Endometrial microvascular endothelial cells (primary cell): ENCODE measurements around the gene TOB1. TPM values are rescaled to one million over a fixed set of nuclear protein-coding genes. Genes with fewer than 3 reads are reported as not detected.
"Not testable (repeated sequence)": the region's sequence is repeated elsewhere in the genome, so short reads cannot be mapped to it uniquely, and the experiment has no call there.

ENCODE experiments used
- in situ Hi-C: cut with HindIII; loops from 2 replicates; pipeline ENCODE4 v1.10.0; 2017; ENCODE audit warnings: low sequenced_read_pairs, low pct_unique_long_range_greater_than_20kb; ENCODE audit errors: inconsistent ontology term
- total RNA-seq: library from RNA; depleted of rRNA; stranded (reverse); fragments of >200 nt; gene quantifications from one replicate; pipeline ENCODE4 v1.2.3, GENCODE V29; 2015; ENCODE audit errors: inconsistent ontology term

Gene TOB1
- total RNA-seq, 1 donor from 2014 or later: 7.2 TPM

DNA sequence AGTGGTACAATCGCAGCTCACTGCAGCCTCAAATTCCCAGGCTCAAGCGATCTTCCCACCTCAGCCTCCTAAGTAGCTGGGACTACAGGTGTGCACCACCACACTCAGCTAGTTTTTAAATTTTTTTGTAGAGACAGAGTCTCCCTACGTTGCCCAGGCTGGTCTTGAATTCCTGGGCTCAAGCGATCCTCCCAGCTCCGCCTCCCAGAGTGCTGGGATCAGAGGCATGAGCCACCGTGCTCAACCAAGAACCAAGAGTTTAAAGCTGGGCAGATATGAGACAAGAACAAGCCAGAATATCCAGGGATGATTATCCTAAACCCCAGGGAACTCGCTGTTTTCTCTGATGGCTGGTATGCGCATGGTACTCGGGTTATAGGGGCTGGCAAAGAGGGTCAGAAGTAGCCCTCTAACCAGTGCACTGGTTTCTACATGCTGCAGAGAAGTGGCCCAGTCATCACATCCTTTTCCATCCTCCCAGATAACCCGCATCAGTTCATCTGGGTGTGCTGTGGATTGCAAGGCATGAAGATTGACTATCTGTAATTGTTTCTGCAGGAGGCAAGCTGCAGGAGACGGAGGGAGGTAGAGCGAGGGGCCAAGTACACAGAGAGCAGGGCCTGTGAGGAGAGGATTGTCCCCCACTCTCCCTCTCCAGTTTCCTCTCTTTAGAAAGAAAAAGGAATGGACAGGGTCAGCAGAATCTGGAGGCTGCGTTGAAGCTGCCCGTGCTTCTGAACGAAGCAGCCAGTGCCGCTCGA is 33.6 kb upstream of the TOB1 start:
- in situ Hi-C loops: no loop called here

DNA sequence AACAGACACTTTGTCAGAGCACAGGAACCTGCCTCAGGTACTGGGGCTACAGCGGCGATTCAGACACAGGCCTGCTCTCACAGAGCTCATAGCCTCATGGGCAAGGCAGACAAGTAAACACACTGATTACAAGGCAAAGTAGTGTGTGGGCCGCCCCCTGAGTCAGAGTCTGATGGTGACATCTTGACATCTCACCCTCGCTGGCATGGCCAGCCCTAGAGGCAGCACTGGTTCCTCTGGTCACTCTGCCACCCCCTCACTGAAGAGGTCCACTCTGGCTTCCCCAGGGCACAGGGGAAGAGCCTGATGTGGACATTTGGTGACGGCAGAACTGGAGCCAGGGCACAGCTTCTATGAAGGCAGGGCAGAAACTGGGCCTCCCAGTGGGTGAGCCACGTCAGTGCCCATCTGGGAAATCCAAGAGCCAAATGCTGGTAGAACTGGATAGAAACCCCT is 32.9 kb upstream of the TOB1 start:
- in situ Hi-C loops: no loop called here

DNA sequence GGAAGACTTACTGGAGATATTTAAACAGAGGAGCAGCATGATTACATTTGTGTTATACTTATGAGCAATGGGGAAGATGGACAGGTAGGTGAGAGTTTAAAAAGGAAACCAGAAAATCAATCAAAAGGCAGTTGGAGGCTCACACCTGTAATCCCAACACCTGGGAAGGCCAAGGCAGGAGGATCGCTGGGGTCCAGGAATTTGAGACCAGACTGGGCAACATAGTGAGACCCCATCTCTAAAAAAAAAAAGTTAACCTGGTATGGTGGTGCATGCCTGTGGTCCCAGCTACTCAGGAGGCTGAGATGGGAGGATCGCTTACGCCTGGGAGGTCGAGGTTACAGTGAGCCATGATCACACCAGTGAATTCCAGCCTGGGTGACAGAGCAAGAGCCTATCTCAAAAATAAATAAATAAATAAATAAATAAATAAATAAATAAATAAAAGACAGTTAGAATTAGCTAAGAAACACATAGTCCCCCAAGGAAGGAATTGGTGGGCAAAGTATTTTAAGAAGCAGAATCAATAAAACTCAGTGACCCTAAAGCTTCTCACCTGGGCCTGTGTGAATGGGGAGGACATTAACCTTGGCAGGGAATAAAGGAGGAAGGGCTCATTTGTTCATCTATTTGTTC is 32.3 kb upstream of the TOB1 start:
- in situ Hi-C loops: no loop called here

DNA sequence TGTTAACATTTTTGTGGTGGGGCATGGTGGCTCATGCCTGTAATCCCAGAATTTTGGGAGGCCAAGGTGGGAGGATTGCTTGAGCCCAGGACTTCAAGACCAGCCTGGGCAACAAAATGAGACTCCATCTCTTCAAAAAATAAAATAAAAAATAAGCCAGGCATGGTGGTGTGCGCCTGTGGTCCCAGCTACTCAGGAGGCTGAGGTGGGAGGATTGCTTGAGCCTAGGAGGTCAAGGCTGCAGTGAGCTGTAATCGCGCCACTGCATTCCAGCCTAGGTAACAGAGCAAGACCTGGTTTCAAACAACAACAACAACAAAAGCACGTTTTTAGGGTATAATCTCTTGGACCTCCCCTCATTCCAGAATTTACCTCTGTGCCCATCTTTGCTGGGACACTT is 28.4 kb upstream of the TOB1 start:
- in situ Hi-C loops: not testable (repeated sequence)

DNA sequence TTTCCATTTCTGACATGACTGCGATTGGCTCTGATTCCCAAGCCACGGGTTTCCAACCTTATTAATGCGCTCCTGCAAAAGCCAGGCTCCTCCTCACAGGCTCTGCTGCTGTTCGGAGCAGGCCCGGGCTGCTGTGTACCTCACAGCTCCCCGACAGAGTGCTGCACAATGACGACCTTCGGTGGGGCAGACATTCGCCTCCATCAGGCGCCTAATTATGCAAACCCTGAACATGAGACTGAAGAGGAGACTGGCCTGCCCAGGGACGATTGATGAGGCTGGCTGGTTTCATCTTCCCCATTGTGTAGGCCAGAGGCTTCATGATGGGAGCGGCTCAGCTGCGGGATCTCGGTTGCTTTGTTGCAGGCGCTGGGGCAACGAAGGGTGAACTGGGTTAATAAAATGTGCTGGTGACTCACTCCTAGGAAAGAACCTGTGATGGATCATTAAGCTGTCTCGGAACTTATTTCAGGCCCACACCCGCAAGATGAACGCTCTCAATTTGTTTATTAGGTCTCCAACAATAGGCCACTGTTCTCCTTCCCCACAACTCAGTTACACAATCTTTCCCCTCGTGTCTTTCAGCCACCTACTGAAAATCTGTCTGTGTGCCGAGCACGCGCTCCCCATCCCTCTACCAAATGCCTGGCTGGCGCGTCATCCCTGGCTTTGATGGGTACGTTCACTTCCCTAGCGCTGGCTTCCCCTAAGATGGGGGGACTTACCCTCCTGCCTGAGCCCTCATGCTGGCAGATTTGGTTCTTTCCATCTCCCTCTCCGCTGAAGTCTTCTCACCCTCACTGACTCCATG is 27.2 kb upstream of the TOB1 start:
- in situ Hi-C loops: no loop called here

DNA sequence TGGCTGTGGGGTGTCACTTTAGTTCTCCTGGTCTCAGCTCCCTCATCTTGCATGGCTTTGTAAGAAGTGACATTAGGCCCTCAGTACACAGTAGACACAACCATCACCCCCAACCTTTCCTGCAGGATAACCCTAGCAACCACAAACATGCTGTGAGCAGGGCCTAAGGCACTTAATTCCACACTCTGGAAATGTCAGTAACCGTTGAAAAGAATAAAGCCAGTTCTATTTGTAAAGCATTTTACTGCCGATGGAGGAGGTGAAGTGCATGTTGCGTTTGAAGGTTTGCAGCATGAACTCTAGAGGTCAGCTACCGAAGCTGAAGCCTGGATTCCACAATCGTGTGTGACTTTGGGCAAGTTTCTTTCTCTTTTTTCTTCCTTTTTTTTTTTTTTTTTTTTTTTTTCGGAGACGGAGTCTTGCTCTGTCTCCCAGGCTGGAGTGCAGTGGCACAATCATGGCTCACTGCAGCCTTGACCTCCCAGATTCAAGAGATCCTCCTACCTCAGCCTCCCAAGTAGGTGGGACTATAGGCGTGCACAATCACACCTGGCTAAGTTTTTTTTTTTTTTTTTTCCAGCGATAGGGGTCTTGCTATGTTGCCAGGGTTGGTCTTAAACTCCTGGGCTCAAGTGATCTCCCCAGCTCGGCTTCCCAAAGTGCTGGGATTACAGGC is 26.1 kb upstream of the TOB1 start:
- in situ Hi-C loops: no loop called here

DNA sequence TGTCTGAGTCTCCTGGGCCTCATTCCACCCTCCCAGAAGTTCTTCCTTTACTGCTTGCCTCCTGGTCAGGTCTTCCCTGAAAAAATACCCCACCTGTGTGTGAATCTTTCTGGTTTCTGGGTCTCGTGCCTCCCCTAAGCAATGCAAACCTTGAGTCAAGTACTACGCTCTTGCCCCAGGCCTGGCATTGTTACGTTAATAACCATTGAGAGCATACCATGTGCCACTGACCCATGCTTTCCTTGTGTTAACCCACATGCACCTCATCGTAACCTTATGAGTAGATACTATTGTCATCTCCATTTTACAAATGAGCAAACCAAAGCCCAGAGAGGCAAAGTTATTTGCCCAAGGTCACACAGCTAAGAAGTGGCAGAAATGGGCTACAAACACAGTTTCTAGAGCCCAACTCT is 25.4 kb upstream of the TOB1 start:
- in situ Hi-C loops: no loop called here

DNA sequence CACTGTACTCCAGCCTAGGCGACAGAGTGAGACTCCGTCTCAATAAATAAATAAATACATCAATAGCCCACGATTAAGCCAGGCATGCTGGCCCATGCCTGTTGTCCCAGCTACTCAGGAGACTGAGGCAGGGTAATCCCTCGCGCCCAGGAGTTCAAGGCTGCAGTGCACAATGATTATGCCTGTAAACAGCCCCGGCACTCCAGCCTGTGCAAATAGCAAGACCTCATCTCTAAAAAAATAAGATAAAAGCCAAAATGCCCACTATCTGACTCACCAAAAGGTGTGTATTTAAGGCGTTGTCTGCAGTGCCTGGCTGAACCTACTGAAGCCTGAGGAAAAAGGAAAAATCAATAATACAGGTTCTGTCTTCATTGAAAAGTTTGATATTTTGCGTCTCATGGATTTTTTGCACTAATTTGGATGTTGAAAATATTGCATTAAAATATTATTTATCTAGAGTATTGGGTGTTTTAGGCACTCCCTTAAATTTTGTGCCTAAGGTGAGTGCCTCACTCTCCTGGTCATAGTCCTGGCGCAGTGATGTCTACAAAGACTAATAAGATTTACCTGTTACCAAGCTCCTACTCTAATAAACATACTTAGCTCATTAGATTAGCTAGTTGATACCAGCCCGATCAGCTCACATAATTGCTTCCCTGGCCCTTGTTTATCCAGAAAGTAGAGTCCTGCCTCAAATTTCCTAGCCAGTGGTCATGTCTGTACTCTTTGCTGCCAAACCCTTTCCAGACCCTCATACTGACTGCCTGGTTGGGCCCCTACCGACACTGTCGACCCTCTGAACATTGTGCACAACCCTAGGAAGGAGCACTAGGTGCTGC is 24.7 kb upstream of the TOB1 start:
- in situ Hi-C loops: no loop called here

DNA sequence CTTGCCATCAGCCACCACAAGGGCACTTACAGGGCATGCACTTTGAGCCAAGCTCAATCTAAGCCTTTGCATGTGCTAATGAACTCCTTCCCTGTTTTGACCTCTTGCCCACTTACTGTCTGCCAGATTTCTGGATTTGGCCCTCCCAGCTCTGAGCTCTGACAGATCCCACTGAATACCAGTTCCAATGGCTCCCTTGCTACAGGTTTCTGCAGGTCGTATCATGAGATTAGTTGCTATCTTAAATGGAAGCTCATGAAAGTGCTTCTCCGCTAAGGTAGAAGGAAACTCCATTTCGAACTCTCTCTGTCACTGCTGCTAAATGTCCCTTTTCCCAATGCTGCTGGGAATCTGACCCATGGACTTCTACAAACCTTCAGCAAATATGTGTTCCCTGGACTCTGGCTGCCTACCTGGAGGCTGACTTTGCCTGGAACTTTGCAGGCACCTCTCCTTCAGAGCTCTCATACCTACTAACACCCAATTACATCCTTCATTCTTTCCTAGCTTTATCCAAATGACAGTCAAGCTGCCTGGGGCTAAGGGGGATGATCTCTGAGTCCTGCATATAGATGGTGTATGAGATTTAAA is 23.5 kb upstream of the TOB1 start:
- in situ Hi-C loops: no loop called here

DNA sequence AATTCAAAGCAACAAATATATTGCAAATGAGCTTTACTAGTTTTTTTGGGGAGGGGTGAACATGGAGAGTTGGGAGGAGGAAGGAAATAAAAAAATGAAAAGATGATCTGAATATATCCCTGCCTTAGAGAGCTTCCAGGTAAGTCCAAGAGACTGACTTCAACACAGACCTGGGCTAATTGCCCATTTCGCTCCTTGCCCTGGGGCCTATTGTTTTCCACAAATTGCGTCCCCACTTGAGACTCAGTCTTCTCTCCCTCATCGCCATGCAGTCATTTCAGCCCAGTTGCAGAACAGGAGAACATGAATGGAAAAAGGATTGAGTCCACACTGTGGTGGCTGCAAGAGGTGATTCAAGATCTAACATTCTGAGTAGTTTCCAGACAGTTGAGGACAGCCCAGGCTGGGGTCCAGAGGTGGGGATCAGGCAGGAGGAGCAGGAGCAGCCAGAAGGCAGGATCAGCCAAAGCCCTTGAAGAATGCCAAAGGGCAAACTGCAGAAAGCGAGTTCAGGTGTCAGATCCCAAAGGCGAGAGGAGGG is 21.6 kb upstream of the TOB1 start:
- in situ Hi-C loops: no loop called here

DNA sequence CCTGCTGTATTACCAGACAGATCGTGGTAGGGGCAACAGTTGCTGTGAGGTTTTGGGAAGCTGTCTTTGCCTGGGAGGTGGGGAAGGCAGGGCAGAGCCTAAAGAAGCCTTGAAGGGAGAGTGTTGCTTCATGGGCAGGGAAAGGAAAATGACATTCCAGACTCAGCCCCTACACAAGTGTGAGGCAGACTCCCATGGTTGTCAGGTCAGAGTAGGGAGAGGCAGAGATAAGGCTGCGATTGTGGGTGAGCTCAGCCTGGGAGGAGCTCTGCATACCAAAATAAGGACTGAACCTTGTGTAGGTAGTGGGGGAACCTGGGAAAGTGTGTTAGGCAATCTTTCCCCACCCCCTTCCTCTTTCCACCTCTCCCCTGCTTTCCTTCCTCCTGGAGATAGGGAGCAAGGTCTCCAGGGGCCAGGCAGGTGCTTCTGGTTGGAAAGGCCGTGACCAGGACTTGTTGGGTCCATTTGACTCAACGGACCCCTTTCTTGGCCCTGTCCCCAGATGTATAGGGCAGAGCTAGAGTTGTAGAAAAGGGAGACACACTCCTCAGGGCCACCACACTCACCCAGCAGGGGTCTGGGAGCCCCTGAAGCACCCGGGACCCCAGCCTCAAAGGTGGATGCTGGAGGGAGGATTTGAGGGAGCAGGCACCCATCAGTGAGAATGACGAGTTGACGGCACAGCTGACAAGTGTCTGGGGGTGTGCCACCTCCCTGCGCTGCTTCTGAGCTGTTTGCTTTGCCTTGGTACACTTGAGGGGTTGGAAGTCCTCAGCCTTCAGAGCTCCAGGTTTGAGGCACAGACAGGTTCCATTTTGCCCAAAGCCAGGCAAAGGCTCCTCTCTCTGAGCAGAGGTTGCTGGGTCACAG is 18.5 kb upstream of the TOB1 start:
- in situ Hi-C loops: no loop called here

DNA sequence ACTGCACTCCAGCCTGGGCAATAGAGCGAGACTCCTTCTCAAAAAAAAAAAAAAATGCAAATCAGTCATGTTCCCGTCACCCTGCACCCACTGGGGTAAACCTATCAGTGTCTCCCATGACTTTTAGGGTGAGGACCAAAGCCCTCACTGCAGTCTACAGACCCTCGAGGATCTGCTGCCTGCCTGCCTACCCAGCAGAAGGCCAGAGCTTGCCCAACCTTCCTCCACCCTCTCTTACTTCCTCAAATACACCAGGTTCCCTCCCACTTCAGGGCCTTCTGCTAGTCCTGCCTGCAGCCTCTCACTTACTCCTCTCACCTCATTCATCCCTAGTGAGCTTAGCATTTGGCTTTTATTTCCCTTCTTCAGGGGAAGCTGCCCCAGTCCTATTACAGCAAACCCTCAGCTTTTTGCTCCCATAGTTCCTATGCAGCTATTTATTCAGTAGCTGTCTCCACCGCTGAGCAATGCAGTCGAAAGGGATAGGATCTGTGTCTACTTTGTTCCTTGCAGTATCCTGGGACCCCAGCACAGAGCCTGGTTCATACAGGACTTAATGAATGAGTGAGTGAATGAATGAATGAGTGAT is 17.8 kb upstream of the TOB1 start:
- in situ Hi-C loops: no loop called here

DNA sequence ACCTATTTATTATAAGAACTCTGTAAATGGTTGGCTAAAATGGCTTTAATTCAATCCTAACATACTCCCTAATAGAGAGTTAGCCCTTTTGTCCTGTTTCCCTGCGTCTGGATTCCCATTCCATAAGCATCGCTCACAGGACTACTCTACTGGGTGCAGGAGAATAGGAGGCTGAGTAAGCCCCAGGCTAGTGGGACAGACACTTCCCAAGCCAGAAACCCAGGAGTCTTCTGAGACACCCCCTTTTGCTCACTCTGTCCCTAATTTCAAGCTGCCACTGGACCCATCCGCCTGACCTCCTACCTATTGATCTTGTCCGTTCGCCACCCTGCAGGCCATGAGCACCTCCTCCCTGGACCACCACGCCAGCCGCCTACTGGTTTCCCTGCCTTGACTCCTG is 16.7 kb upstream of the TOB1 start:
- in situ Hi-C loops: no loop called here

DNA sequence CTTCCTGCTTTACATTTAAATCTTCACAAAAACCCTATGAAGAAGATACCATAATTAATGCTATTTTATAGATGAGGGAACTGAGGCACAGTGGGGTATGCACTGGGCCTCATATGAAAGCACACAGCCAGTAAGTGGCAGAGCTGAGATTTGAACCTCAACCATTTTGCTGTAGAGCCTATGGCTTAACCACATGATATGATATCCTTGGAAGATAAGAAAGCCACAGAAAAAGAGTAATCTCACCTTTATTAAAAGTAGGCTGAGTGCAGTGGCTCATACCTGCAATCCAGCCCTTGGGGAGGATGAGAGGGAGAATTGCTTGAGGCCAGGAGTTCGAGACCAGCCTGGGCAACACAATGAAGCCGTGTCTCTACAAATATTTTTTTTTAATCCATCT is 15.0 kb upstream of the TOB1 start:
- in situ Hi-C loops: no loop called here

DNA sequence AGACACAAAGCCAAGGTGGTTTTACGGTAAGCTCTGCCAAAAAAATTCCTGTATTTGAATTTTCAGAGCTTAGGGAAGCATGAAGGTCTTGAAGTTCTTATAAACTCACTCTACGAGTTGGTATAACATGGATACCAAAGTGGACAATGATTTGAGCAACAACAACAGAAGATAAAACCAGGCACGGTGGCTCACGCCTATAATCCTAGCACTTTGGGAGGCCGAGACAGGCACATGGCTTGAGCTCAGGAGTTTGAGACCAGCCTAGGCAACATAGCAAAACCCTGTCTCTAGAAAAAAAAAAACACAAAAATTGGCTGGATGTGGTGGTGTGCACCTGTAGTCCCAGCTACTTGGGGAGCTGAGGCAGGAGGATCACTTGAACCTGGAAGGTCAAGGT is 12.9 kb upstream of the TOB1 start:
- in situ Hi-C loops: no loop called here

DNA sequence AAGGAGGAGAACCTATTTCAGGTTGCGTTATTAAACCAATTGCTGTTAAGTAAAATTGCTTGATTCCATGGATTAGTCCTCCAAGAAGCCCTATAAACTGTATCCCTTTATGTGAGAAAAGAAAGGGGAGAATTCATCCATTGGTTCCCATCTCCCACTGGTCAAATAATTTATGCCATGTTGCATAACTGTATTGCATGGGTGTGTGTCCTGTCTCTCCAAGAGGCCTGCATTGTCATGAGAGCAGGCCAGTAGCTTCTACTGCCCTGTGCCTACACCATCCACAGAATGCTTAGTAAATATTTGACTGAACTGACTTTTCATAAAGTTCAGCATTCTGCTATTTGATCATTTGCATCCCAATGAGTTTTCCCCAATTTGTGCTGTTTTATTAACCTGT is 11.7 kb upstream of the TOB1 start:
- in situ Hi-C loops: no loop called here

DNA sequence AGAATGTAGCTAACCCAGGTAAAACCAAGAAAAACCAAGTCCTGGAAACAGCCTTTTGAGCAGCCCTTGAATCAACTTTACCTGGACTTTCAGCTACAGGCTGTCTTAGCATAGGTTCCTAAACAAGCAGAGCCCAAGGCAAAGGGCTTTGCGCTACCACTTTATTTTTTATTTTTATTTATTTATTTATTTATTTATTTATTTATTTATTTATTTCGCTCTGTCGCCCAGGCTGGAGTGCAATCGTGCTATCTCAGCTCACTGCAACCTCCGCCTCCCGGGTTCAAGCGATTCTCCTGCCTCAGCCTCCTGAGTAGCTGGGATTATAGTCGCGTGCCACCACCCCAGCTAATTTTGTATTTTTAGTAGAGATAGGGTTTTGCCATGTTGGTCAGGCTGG is 10.9 kb upstream of the TOB1 start:
- in situ Hi-C loops: not testable (repeated sequence)
